ENCODE results near the gene FBXL17.

Gene FBXL17

DNA sequence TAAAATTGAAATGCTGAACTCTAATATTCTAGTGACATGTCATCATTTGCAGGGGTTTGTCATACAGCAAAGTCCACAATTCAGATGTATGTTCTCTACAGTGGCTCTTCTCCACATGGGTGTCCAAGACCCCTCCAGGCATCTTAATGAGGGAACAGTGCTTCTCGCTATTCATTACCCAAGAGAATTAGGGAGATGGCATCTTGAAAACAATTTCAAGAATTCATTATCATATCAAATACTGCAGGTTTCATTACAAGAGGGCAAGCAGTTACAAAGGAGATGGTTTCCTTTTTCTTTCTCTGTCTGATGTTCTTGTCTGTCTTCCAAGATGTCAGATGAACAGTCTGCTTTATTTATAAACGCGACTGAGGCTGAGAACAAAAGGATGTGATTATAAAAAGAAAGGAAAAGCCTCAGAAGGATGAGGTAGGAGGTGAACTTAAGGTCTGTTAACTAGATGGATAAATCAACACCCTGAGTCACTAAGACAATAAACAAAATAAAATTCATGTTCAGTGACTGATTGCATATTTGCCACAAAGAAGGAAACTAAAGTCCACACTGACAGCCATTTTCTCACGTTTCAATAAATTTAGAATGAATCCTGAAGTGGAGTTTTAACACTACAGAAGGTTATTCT is 384.4 kb downstream of the FBXL17 start:
- TF ChIP-seq, protein P1, sequence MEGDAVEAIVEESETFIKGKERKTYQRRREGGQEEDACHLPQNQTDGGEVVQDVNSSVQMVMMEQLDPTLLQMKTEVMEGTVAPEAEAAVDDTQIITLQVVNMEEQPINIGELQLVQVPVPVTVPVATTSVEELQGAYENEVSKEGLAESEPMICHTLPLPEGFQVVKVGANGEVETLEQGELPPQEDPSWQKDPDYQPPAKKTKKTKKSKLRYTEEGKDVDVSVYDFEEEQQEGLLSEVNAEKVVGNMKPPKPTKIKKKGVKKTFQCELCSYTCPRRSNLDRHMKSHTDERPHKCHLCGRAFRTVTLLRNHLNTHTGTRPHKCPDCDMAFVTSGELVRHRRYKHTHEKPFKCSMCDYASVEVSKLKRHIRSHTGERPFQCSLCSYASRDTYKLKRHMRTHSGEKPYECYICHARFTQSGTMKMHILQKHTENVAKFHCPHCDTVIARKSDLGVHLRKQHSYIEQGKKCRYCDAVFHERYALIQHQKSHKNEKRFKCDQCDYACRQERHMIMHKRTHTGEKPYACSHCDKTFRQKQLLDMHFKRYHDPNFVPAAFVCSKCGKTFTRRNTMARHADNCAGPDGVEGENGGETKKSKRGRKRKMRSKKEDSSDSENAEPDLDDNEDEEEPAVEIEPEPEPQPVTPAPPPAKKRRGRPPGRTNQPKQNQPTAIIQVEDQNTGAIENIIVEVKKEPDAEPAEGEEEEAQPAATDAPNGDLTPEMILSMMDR (IDR thresholded peaks at IDR 0.05; ENCODE audit: low read depth, low read length): no peak
- no peaks in the 10 kb centered on the region; the same call in 1 of the 2 replicates for H3K4me1 ChIP-seq
- no peaks in the 10 kb centered on the region for H3K27me3 ChIP-seq
- no peaks in the 10 kb centered on the region for H3K36me3 ChIP-seq
- DNase-seq: no peak
- no peak overlapping the region for H3K4me3 ChIP-seq (ENCODE audit: low read depth, low read length)
- H3K9me3 ChIP-seq: no peaks in the 10 kb centered on the region

DNA sequence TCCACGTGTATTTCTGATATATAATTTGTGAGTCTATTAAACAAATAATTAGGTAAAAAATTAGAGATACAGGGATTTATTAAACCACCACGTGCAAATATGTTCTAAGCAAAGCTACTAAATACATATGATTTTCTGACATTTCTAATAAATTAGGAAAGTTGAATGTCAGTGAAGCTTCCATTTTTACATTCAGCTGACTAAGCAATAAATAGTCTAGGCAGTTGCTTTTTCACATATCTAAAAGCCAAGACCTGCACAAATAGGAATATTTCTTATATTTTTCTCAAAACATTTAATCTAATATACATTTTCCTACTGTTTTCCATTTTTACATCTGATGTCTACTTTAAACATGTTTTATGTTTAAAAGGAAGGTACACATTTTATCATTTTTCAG is 388.6 kb downstream of the FBXL17 start:
- Histone ChIP-seq H3K9me3 (no peaks in the 10 kb centered on the region), H3K36me3 (no peaks in the 10 kb centered on the region), H3K27me3 (no peaks in the 10 kb centered on the region), H3K4me1 (no peaks in the 10 kb centered on the region; the same call in 1 of the 2 replicates), H3K4me3 (ENCODE audit: low read depth, low read length) (no peak overlapping the region)
- DNase-seq: no peak
- TF ChIP-seq, protein P1 (IDR thresholded peaks at IDR 0.05; ENCODE audit: low read depth, low read length): no peak

DNA sequence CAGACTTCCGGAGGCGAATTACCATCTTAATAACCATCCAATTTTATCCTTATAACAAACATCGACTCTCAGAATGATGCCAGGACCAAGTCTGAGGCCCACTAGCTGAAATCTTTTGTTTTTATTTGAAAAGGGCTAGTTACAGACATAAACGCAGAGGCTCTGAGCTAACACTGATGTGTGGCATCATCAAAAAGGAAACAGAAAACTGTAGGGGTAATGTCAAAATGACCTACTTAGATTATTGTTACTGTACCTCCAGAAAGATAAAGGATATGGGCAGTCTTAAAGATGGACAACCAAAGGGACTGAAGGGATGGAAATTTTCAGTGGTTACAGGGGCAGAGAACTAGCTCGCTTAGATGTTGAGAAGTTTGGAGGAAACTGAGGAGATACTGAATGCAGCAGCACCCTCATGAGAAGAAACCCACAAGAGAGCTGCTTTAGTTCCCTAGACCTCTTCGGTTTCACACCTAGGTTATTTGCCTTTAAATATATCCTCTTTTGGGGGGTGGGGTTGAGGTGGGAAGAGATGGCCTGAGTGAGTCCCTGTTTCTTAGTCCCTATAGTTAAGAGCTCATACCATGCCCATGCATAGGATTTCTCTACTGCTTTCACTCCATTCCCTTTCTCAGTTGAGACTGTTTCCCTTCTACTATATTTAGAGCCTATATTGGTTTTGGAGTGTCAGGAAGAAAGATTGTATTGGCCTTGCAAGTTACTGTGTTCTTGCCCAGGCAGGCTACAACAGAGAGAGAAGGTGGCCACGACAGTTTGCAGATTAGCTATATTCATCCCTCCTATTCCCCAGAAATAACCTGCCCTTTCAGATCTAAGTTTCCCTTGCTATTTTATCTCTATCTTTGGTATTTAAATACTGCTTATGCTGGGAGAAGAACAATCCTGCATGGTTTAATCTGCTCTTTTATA is 390.8 kb downstream of the FBXL17 start:
- no peaks in the 10 kb centered on the region for H3K36me3 ChIP-seq
- H3K27me3 ChIP-seq: no peaks in the 10 kb centered on the region
- TF ChIP-seq, protein P1 (IDR thresholded peaks at IDR 0.05; ENCODE audit: low read depth, low read length): no peak
- no peak for DNase-seq
- H3K4me1 ChIP-seq: no peaks in the 10 kb centered on the region
- no peaks in the 10 kb centered on the region for H3K9me3 ChIP-seq
- no peak overlapping the region for H3K4me3 ChIP-seq (ENCODE audit: low read depth, low read length)

DNA sequence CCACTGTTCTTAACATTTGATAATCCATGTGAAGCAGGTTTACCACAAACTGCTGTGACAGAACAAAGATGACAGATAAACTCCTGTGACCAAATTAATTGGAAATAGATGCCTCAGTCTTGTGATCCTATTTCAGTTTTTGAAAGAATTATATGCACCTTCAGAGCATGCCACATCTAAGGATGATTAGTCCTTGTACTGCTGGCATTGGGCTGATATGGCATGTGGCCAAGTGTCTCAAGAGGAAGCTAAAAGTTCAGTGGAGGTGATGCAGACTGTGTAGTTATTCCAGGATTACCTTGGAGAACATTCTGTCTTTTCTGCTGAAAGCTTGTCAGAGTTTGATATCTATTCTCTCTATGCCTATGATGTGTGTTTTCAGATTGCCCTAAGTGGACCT is 396.8 kb downstream of the FBXL17 start:
- TF ChIP-seq, protein P1 (IDR thresholded peaks at IDR 0.05; ENCODE audit: low read depth, low read length): no peak
- Histone ChIP-seq H3K27me3 (no peaks in the 10 kb centered on the region), H3K4me1 (peaks cover 13% of the 10 kb centered on the region), H3K9me3 (no peaks in the 10 kb centered on the region), H3K36me3 (no peaks in the 10 kb centered on the region), H3K4me3 (ENCODE audit: low read depth, low read length) (no peak overlapping the region)
- DNase-seq: peak; percentile 41

DNA sequence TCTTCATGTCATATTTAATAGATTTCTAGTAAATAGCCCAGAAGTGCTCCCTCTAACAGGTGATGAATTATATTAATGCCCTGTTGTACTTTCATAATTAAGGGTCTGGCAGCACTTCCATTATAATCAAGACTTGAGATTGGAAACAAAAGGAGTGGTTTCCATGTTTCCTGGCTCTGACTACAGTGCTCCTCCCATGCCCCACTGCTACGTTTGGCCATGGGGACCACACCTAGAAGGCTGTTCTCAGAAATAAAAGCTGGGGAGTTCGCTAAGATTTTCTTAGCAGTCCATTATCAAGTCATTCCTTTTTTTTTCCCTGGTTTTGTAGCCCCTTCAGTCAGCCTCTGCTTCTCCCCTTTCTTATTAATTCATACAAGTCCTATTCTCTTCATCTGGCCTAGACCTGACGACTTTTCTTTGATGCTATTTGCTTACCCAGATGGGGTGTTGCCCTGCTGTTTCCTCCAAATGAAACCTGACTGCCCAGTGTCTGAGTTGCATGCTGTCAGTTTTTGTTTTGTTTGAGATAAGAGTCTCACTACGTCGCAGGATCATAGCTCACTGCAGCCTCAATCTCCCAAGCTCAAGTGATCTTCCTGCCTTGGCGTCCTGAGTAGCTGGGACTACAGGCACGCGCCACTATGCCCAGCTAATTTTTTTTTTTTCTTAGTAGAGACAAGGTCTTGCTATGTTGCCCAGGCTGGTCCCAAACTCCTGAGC is 399.0 kb downstream of the FBXL17 start:
- no peak for DNase-seq
- TF ChIP-seq, protein P1 (IDR thresholded peaks at IDR 0.05; ENCODE audit: low read depth, low read length): no peak
- no peaks in the 10 kb centered on the region for H3K27me3 ChIP-seq
- H3K4me1 ChIP-seq: peaks cover 13% of the 10 kb centered on the region
- no peaks in the 10 kb centered on the region for H3K36me3 ChIP-seq
- H3K4me3 ChIP-seq (ENCODE audit: low read depth, low read length): no peak overlapping the region
- H3K9me3 ChIP-seq: no peaks in the 10 kb centered on the region
